ENCODE measurements around the gene MRPL34. TPM values are rescaled to one million over a fixed set of nuclear protein-coding genes. Genes with fewer than 3 reads are reported as not detected.

Gene MRPL34
- total and polyA plus RNA-seq, 8 donors: 32.2 to 91.9 (median 39.4) TPM

DNA sequence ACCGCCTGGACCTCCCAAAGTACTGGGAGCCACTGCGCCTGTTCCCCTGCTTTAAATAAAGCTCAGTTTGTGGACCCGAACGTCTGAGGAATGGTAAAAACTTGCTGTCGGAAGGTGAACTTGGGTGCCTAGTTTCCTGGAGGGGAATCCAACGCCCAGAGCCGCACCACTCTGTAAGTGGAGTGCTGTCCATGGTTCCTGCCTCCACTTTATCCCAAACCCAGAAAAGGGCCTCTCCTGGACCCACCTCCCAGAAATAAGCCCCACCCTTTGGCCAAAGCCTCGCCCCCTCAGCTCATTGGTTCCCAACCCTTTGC lies 26.6 kb downstream of the MRPL34 start:
- peaks cover 0 to 35% of the 10 kb centered on the region in 2 donors for H3K27me3 ChIP-seq
- H3K36me3 ChIP-seq: peaks cover 0 to 9% of the 10 kb centered on the region in 2 donors
- no peak overlapping the region for H3K27ac ChIP-seq
- peaks cover 6 to 58% of the 10 kb centered on the region in 2 donors for H3K4me1 ChIP-seq
- TF ChIP-seq, protein P1, sequence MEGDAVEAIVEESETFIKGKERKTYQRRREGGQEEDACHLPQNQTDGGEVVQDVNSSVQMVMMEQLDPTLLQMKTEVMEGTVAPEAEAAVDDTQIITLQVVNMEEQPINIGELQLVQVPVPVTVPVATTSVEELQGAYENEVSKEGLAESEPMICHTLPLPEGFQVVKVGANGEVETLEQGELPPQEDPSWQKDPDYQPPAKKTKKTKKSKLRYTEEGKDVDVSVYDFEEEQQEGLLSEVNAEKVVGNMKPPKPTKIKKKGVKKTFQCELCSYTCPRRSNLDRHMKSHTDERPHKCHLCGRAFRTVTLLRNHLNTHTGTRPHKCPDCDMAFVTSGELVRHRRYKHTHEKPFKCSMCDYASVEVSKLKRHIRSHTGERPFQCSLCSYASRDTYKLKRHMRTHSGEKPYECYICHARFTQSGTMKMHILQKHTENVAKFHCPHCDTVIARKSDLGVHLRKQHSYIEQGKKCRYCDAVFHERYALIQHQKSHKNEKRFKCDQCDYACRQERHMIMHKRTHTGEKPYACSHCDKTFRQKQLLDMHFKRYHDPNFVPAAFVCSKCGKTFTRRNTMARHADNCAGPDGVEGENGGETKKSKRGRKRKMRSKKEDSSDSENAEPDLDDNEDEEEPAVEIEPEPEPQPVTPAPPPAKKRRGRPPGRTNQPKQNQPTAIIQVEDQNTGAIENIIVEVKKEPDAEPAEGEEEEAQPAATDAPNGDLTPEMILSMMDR (IDR thresholded peaks at IDR 0.05): no peak
- ATAC-seq: no peak
- no peak overlapping the region for H3K4me3 ChIP-seq
- intact Hi-C loops (cut with DNase I): no loop called here
- DNase-seq: no peak
- peaks cover 0 to 2% of the 10 kb centered on the region in 2 donors for H3K9me3 ChIP-seq

DNA sequence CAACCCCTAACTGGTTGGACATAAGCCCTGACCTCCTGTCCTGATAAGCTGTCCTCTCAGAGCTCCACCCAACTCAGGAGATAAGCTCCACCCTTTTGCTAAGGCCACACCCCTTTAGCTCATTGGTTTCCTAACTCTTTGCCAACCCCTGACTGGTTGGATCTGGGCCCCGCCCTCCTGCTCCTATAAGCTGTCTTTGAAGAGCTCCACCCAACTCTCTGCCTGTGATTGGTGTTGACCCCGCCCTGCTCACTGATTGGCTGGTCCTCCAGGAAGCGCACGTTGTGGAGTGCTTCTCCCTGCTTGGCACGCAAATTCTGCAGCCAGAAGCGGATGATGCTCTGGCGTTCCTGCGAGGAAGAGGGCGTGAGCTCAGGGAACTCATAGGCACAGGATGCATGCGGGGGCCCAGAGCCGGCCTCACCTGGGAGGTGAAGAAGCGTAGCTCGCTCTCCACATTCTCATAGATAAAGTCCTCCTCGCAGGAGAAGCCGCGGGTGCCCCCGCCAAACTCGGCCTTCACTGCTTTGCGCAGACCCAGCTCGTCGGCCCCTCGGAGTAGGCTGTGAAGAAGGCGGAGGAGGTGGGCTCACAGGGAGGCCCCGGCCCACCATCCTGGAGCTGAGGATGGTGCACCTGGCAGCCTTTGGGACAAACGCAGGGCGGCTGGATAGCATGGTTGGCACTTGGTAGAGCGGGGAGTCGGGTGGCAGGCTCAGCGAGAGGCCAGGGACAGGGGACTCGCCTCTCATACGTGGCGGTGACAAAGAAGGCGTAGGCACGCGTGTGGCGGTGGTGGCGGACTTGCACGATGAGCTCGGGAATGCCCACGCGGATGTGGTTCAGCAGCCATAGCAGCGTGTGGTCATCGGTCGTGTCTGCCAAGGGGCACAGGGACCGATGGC lies 27.3 kb downstream of the MRPL34 start:
- Histone ChIP-seq H3K36me3 (peaks cover 0 to 9% of the 10 kb centered on the region in 2 donors), H3K4me1 (peaks cover 8 to 57% of the 10 kb centered on the region in 2 donors), H3K27ac (no peak overlapping the region), H3K27me3 (peaks cover 0 to 34% of the 10 kb centered on the region in 2 donors), H3K9me3 (peaks cover 0 to 2% of the 10 kb centered on the region in 2 donors), H3K4me3 (peak overlapping the region in 1 of 2 donors; percentile 74)
- intact Hi-C loops (cut with DNase I): no loop called here
- DNase-seq (no peak), ATAC-seq (no peak)
- TF ChIP-seq, protein P1 (IDR thresholded peaks at IDR 0.05): no peak

DNA sequence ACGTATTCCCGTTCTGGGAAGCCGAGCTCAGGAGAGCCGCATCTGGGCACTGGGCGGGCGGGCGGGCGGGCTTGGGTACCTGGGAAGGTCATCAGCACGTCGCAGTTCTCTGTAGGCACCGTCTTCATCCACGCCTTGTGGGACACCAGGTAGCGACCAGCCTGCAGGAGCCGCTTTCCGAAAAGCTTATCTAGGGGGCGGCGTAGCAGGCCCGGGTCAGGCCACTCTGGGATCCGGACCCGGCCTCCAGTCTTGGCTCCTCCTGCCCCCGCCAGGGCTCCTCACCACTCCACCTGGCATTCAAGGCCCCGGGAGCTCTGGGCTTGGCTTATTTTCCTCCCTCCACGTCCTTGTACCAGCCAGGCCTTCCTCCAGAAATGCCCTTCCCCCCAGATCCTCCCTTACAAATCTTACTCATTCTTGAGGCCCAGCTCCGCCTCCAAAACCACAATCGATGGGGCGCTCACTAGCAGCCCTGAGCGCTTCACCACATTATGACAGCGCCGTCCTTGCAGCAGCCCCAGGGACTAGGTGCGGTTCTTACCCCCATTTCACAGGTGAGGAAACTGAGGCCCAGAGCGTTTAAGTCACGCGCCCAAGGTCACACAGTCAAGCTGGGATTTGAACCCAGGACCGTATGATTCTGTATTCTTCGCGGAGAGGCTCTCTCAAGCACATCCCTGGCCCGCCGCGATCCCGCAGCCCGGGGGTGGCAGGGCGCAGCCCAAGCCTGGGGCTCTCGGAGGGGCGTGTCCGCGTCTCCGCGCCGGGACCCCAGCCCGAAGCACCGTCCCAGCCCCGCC lies 28.1 kb downstream of the MRPL34 start:
- Histone ChIP-seq H3K4me1 (peaks cover 12 to 57% of the 10 kb centered on the region in 2 donors), H3K27ac (peak overlapping the region; percentile 45 to 70), H3K4me3 (peak overlapping the region; percentile 74 to 78), H3K36me3 (peaks cover 0 to 9% of the 10 kb centered on the region in 2 donors), H3K27me3 (peaks cover 0 to 25% of the 10 kb centered on the region in 2 donors), H3K9me3 (peaks cover 0 to 2% of the 10 kb centered on the region in 2 donors)
- intact Hi-C loops (cut with DNase I): no loop called here
- TF ChIP-seq, protein P1 (IDR thresholded peaks at IDR 0.05): no peak
- ATAC-seq (no peak), DNase-seq (no peak)

DNA sequence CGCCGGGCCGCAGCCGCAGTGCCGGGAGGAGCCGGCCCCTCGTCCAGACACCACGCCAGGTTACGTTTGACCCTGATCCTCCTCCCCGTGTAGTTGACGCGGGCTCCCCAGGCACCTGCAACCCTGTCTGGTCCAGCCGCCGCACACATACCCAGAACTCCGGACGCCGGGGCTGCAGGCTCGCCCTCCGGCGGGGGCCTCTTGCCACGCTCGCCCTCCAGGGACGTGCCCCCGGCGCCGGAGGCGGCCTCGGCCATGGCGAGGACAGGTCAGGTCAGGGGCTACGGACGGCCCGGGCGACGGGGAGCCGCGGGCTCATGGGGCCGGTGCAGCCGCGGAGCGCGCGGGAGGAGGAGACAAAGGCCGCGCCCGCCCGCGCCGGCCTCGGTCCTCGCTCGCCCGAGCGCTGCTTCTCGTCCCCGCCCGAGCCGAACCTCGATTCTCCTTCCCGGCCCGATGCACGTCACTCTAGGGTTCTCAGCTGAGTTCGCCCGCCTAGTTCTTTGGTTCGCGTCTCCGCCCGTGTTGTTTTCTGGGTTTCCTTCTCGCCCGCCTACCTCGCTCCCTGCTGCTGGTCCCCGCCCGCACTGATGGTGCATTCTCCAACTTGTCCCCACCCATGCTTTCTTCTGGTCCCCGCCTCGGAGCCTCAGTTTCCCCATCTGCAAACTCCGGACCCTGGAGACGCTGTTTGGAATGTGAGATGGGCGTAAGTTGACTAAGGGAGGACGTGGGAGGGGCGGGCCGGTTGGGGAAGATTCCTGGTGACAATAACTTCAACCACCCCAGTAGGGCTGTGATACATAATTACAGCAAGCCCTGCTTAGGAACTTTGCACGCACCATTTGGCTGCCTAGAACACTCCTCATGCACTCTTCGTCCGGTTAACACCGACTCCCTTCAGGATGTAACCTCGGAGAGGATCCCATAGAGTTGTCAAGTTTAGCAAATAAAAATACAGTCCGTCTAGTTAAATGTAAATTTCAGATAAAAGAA lies 29.0 kb downstream of the MRPL34 start, which contains the start of gene ANO8:
ANO8 (minus strand) TSS at position 442 of the 996 bp plus-strand sequence; CDS start at position 257, 185 bp downstream.
- H3K27ac ChIP-seq: peak within 1 kb of the TSS; percentile 45 to 70
- ATAC-seq: peak; percentile 77

More for the DNA sequence above, 29.0 kb downstream of the MRPL34 start, which contains the start of gene ANO8:
- TF ChIP-seq, protein P1 (IDR thresholded peaks at IDR 0.05): no peak
- H3K9me3 ChIP-seq: peaks cover 0 to 2% of the 10 kb centered on the region in 2 donors
- peaks cover 0 to 9% of the 10 kb centered on the region in 2 donors for H3K36me3 ChIP-seq
- peak; percentile 94 to 97 (median 96) for DNase-seq
- peak within 1 kb of the TSS; percentile 74 to 78 for H3K4me3 ChIP-seq
- intact Hi-C loops (cut with DNase I): no loop called here
- peaks cover 12 to 51% of the 10 kb centered on the region in 2 donors for H3K4me1 ChIP-seq
- H3K27me3 ChIP-seq: peaks cover 0 to 16% of the 10 kb centered on the region in 2 donors

Data from left lung (tissue), 10 donors.